ENCODE measurements around the gene ABTB2.

ABTB2 gene

DNA sequence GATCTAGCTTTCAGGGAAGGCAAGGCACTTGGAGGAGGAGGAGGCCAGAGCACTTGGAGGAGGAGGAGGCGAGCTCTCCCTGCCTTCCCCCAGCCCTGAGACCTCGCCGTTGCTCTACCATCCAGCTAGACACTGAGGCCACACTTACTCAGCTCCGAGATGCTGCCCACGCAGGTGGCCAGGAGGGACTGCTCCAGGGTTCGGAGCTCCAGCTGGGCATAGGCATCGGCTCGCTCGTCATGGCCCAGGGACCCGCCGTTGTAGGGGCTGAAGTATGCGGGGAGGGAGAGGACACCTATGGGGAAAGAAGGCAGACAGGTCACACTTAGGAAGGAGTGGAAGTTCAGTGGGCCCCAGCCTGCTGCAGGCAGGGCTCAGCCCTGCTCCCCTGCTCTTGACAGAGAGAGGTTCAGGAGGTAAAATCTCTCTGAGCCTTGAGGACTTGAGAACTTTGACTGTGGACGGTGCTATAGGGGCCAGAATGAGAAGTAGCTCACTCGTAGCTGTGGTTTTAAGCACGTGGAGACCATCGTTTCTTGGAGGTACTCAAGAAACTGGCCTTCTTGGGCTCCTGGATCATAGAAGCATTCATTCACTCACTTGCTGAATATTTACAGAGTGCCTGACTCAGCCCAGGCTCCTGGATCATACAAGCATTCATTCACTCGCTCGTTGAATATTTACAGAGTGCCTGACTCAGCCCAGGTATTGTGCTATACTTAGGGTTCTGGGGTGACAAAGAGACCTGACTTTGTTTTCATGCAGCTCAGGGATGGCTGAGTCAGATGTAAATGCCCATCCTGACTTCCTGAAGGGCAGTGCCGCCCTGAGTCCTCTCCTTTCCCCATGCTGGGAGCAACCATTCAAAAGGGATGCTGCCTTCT, 153.2 kb downstream of the ABTB2 start:
- no peak overlapping the region for H3K27ac ChIP-seq
- TF ChIP-seq CTCF (conservative IDR thresholded peaks at IDR 0.05), result no peak
- no peak for TF ChIP-seq ZFX (IDR thresholded peaks at IDR 0.05)

DNA sequence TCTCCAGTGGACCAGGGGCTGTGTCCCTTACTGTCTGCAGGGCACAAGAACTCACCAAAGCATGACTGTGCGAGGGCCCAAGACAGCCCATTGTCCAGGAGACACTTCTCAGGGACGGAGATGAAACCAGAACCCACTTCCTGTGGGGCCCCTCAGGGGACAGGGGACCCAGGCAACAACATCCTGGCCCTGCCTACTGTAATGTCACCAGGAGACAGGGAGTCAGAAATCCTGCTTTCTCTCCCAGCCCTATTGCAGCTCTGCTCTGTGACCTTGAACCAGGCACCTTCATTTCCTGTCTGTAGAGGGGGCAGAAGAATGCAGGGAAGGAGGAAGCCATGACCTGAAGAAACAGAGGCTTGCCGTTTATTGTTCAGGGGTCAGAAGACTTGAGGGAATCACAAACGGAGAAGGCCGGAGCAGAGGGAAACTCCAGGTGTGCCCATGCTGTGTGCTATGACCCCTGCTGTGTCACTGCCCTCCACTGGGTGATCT, 154.4 kb downstream of the ABTB2 start:
- TF ChIP-seq CTCF (conservative IDR thresholded peaks at IDR 0.05) (no peak), ZFX (IDR thresholded peaks at IDR 0.05) (no peak)
- H3K27ac ChIP-seq, result no peak overlapping the region

DNA sequence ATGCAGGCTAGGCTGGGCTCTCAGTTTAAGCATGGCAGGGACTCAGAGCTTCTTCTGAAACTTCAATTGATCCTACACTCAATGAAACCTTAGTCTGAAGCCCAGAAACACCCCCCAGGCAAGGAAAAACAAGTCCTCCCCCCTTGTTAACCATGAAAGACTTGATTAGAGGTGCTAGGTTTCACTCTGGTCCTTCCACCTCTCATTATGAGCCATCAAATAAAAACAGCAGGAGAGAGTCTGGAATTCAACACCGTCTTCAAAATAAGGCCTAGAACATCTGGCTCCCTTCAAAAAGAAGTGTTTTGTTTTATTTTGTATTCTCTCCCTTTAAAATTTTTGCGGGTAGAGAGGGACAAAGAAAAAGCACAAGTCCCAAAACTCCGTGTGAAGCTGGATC, 156.7 kb downstream of the ABTB2 start:
- TF ChIP-seq ZFX (IDR thresholded peaks at IDR 0.05), result no peak
- TF ChIP-seq CTCF (conservative IDR thresholded peaks at IDR 0.05), result no peak
- H3K27ac ChIP-seq, result no peak overlapping the region

- TF ChIP-seq CTCF (conservative IDR thresholded peaks at IDR 0.05) (no peak), ZFX (IDR thresholded peaks at IDR 0.05) (no peak)
- no peak overlapping the region for H3K27ac ChIP-seq
Observed at GRCh38 chr11:34199525-34199924, 158.3 kb downstream of the ABTB2 start.

DNA sequence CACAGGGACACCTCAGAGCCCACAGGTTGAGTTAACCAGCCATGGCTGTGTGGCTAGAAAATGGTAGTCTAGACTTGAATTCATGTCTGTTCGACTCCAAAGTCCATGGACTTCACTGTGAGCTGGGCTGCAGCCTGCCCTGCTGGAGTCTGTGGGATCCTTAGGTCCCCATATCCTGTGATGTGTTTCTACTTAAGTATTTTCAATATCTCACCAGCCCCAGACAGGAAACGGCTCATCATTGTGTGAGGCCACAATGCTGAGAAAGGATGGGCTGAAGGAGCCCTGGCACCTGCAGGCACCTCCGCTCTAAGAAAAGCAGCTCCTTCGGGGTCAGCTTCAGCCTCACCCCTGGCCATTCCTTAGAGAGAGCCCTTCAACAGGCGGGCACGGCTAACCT, 159.3 kb downstream of the ABTB2 start:
- TF ChIP-seq CTCF (conservative IDR thresholded peaks at IDR 0.05), result no peak
- TF ChIP-seq ZFX (IDR thresholded peaks at IDR 0.05), result no peak
- H3K27ac ChIP-seq, result no peak overlapping the region

- TF ChIP-seq CTCF (conservative IDR thresholded peaks at IDR 0.05) (no peak), ZFX (IDR thresholded peaks at IDR 0.05) (no peak)
- no peak overlapping the region for H3K27ac ChIP-seq
Observed at GRCh38 chr11:34197256-34197655, 160.6 kb downstream of the ABTB2 start.

GRCh38 chr11:34194576-34195335, 163.1 kb downstream of the ABTB2 start:
- H3K27ac ChIP-seq, result no peak overlapping the region
- TF ChIP-seq CTCF (conservative IDR thresholded peaks at IDR 0.05), result no peak
- no peak for TF ChIP-seq ZFX (IDR thresholded peaks at IDR 0.05)
